ENCODE data around the gene FUT3. TPM values are rescaled to one million over a fixed set of nuclear protein-coding genes. Genes with fewer than 3 reads are reported as not detected.

The FUT3 gene
- total and polyA plus RNA-seq, 9 of the 15 experiments (the other 6 are each of a cell fraction or from before 2014, with no cell fraction given), result 0.09 TPM; not detected in 8

- TF ChIP-seq UBTF (IDR thresholded peaks at IDR 0.05; ENCODE audit: borderline replicate concordance in 1 of 2, low read depth in 2 of 2, low read length in 2 of 2), result no peak
- peak in 1 of 2 experiments; percentile 3; a peak in 1 of 4 replicates for TF ChIP-seq MLX (CRISPR knock-in tag; conservative IDR thresholded peaks at IDR 0.05)
- TF ChIP-seq PATZ1 (CRISPR knock-in tag; IDR thresholded peaks at IDR 0.05; ENCODE audit: borderline replicate concordance), result no peak
- TF ChIP-seq HNRNPK (IDR thresholded peaks at IDR 0.05; ENCODE audit: low read depth, low read length, poor library complexity, severe bottlenecking), result peak; percentile 26
- TF ChIP-seq MTA2 (IDR thresholded peaks at IDR 0.05; ENCODE audit: low read depth), result no peak
- TF ChIP-seq ZBTB11 (CRISPR knock-in tag; IDR thresholded peaks at IDR 0.05), result no peak
- no peak for TF ChIP-seq HOMEZ (CRISPR knock-in tag; IDR thresholded peaks at IDR 0.05)
- TF ChIP-seq CBFB (CRISPR knock-in tag; IDR thresholded peaks at IDR 0.05), result peak; percentile 91; the same call in 1 of the 2 replicates
- TF ChIP-seq ZNF316 (IDR thresholded peaks at IDR 0.05), result no peak
- no peak for TF ChIP-seq PHB2 (IDR thresholded peaks at IDR 0.05; ENCODE audit: low read depth)
- no peak for TF ChIP-seq ELF2 (CRISPR knock-in tag; IDR thresholded peaks at IDR 0.05)
- TF ChIP-seq ZBTB7A (IDR thresholded peaks at IDR 0.05; ENCODE audit: borderline replicate concordance, control insufficient read depth, low read depth, low read length), result peak; percentile 96
- TF ChIP-seq ZNF584 (CRISPR knock-in tag; IDR thresholded peaks at IDR 0.05; ENCODE audit: low read depth), result no peak
Measured at GRCh38 chr19:5803752-5804515, 47.3 kb downstream of the FUT3 start (continued).

All from K562 (cell line).